Thoracic aorta (tissue), 2 donors: Measurements from ENCODE around the gene UBR4. TPM values are rescaled to one million over a fixed set of nuclear protein-coding genes. Genes with fewer than 3 reads are reported as not detected.

Experiments used
- ATAC-seq: fragments of 150-250 bp; one replicate; pipeline ENCODE4 v1.8.0; 2017; ENCODE audit warnings: low read depth; ENCODE audit not compliant: insufficient number of reproducible peaks, low FRiP score
- DNase-seq: peaks from one replicate; pipeline ENCODE4 v3.0.0-alpha.2; 2020; ENCODE audit warnings: low spot score
- H3K27ac ChIP-seq, 2 donors: fragments of 200-600 bp; sonication (generic); 1 replicate in 1 of 2; 2 replicates in 1 of 2; pipeline ENCODE4 v1.5.1; 2016; ENCODE audit warnings: mild to moderate bottlenecking in 2 of 2, moderate library complexity in 2 of 2
- H3K27me3 ChIP-seq: fragments of 200-600 bp; sonication (generic); replicated peaks from 2 replicates; pipeline ENCODE4 v1.6.0; 2016; ENCODE audit warnings: mild to moderate bottlenecking; ENCODE audit not compliant: insufficient read depth
- H3K36me3 ChIP-seq: fragments of 200-600 bp; sonication (generic); one replicate; pipeline ENCODE4 v1.5.1; 2016
- H3K4me1 ChIP-seq, 2 donors: fragments of 200-600 bp; sonication (generic); 1 replicate in 1 of 2; 2 replicates in 1 of 2; pipeline versions ENCODE4 v1.5.1 to v1.6.0; 2016; ENCODE audit warnings: low read depth in 2 of 2, mild to moderate bottlenecking in 1 of 2; ENCODE audit not compliant: control insufficient read depth in 1 of 2
- H3K4me3 ChIP-seq: fragments of 200-600 bp; sonication (generic); 2 replicates; pipeline ENCODE4 v1.5.1; 2016; ENCODE audit warnings: mild to moderate bottlenecking
- H3K9me3 ChIP-seq: fragments of 200-600 bp; sonication (generic); 2 replicates; pipeline ENCODE4 v1.5.1; 2016
- total RNA-seq, 2 donors: library from RNA; depleted of rRNA; stranded (reverse); fragments of >200 nt; gene quantifications; one replicate each; pipeline versions ENCODE4 v1.1.0 to v1.2.3, GENCODE V29; 2016
- TF ChIP-seq, protein P1 (sequence below): fragments of 200-600 bp; sonication (generic); IDR thresholded peaks from one replicate; pipeline ENCODE4 v1.5.1; 2019; ENCODE audit warnings: antibody characterized with exemption

UBR4 gene
- total RNA-seq, 2 donors from 2014 or later = 231 to 266 TPM

DNA sequence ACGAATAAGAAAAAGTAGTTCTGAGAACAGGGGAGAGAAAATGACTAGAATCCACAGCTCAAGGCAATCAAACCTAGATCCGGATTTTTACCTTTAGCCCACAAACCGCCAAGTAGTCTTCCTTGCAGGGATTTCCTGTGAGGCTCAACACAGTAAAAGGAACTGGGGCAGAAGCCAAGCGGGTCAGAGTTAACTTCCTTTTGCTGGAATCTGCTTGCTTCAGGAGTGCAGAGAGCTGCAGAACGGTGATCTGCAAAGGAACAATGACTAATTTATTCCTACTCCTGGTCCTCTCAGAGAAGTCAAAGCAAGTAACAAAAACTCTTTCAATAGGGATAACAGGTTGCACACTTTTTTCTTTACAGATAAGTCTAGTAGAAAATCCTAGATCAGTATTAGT is 53.4 kb downstream of the UBR4 start:
- Histone ChIP-seq H3K36me3 (peaks cover 93% of the 10 kb centered on the region), H3K9me3 (no peaks in the 10 kb centered on the region), H3K27me3 (no peaks in the 10 kb centered on the region), H3K4me1 (no peaks in the 10 kb centered on the region), H3K4me3 (no peak overlapping the region), H3K27ac (no peak overlapping the region)
- ATAC-seq (no peak), DNase-seq (no peak)
- TF ChIP-seq, protein P1, sequence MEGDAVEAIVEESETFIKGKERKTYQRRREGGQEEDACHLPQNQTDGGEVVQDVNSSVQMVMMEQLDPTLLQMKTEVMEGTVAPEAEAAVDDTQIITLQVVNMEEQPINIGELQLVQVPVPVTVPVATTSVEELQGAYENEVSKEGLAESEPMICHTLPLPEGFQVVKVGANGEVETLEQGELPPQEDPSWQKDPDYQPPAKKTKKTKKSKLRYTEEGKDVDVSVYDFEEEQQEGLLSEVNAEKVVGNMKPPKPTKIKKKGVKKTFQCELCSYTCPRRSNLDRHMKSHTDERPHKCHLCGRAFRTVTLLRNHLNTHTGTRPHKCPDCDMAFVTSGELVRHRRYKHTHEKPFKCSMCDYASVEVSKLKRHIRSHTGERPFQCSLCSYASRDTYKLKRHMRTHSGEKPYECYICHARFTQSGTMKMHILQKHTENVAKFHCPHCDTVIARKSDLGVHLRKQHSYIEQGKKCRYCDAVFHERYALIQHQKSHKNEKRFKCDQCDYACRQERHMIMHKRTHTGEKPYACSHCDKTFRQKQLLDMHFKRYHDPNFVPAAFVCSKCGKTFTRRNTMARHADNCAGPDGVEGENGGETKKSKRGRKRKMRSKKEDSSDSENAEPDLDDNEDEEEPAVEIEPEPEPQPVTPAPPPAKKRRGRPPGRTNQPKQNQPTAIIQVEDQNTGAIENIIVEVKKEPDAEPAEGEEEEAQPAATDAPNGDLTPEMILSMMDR = no peak

DNA sequence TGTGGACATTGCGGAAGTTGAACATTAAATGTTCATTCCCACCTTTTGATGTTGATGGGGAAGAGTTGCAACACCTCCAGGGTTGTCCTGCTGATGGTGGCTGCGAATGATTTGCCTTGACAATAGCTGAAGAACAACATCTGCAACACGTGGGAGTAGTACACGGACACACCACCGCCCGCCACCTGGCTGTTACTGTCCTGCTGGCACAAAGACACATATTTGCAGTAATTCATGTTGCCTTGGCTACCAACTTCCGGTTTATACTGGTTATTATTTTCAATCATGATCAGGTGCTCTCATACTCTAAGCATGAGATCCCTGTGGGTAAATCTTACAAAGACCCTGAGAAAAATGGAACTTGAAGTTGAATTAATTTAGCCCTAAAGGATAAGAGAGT is 55.2 kb downstream of the UBR4 start:
- H3K36me3 ChIP-seq = peaks cover 93% of the 10 kb centered on the region

DNA sequence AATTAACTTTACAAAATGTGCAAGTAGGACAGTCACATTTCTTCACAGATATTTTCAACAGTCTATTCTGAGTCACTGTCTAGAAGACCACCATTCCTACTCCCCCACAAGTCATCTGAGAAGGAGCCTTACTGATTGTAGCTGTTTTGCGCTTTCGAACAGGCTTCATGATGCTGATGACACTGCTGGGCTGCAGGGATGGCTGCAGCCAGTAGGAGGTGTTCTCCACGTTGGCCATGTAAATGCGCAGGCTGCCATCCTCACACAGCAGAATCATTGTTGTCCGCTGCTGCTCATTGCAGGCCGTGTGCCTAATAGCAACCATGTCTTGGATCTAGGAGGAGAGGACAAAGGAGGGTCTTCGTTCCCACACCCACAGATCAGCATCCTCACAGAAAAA is 56.9 kb downstream of the UBR4 start:
- Histone ChIP-seq H3K27ac (no peak overlapping the region), H3K4me3 (no peak overlapping the region), H3K27me3 (no peaks in the 10 kb centered on the region), H3K4me1 (no peaks in the 10 kb centered on the region), H3K9me3 (no peaks in the 10 kb centered on the region), H3K36me3 (peaks cover 94% of the 10 kb centered on the region)
- TF ChIP-seq, protein P1 = no peak
- ATAC-seq (no peak), DNase-seq (no peak)

More for the DNA sequence above, 55.2 kb downstream of the UBR4 start:
- TF ChIP-seq, protein P1 = no peak
- Histone ChIP-seq H3K4me3 (no peak overlapping the region), H3K27me3 (no peaks in the 10 kb centered on the region), H3K9me3 (no peaks in the 10 kb centered on the region), H3K4me1 (no peaks in the 10 kb centered on the region), H3K27ac (no peak overlapping the region)
- ATAC-seq = no peak
- DNase-seq = no peak

DNA sequence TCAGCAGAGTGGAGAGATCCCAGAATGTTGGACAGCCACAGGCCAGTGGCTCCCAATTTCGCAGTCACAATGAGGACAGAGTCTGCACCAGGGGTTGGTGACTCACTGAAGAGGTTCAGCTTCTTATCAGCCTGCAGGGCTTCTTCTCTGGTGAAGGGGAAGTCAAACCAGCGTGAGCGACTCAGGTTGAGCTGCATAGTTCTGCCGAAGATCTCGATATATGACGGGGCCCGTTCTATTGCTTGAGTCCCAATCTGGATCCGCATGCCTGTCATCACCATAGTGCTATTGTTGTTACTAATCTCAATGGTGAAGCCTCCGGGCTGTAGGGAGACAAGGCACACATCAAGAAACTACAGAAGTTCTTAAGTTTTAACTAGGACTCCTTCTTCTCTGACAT is 58.5 kb downstream of the UBR4 start:
- Histone ChIP-seq H3K27me3 (no peaks in the 10 kb centered on the region), H3K36me3 (peaks cover 95% of the 10 kb centered on the region)
- TF ChIP-seq, protein P1 = no peak

DNA sequence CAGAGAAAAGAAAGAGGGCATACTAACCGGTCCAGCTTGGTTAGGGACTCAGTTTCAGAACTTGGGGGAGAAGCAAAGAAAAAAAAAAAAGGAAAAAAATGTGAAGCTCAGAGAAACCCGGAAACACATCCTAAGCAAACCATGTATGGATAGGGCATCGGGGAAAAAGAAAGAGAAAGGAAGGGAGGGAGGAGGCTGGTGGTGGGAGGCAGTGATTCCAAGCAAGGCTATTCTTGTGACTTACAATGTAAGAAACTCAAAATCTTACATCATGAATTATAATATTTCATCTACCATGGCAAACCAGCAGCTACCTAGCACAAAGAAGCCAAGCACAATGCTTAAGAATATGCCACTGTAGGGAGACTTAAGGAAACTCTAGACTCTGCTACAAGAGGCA is 60.3 kb downstream of the UBR4 start:
- peaks cover 97% of the 10 kb centered on the region for H3K36me3 ChIP-seq

More for the DNA sequence above, 58.5 kb downstream of the UBR4 start:
- no peak for ATAC-seq
- no peak for DNase-seq
- no peak overlapping the region for H3K4me3 ChIP-seq
- H3K9me3 ChIP-seq = no peaks in the 10 kb centered on the region
- H3K27ac ChIP-seq = no peak overlapping the region
- H3K4me1 ChIP-seq = no peaks in the 10 kb centered on the region

More for the DNA sequence above, 60.3 kb downstream of the UBR4 start:
- Histone ChIP-seq H3K4me3 (no peak overlapping the region), H3K27ac (no peak overlapping the region), H3K4me1 (no peaks in the 10 kb centered on the region), H3K9me3 (no peaks in the 10 kb centered on the region), H3K27me3 (no peaks in the 10 kb centered on the region)
- TF ChIP-seq, protein P1 = no peak
- no peak for DNase-seq
- ATAC-seq = no peak
